Measurements from ENCODE around the gene OR4E2.

The OR4E2 gene

GRCh38 chr14:21634840-21635239, 18.8 kb upstream of the OR4E2 start, which contains the start of gene OR10G2:
Gene OR10G2, minus strand, starts transcription at chr14:21634940. Its CDS starts 98 bp downstream, at chr14:21634842.
- no peak for TF ChIP-seq CTCF (IDR thresholded peaks at IDR 0.05; ENCODE audit: control extremely low read depth, extremely low read depth, low read depth, missing control alignments)
- CTCF ChIA-PET = no interaction called here
- no peak for DNase-seq (ENCODE audit: extremely low spot score)
- POLR2A ChIA-PET = no interaction called here

- no peak for TF ChIP-seq CTCF (IDR thresholded peaks at IDR 0.05; ENCODE audit: control extremely low read depth, extremely low read depth, low read depth, missing control alignments)
- ChIA-PET CTCF (interaction anchor here (1.3 kb wide), 1 partner anchor 275 kb away, joined by 3 read pairs; no protein-coding TSS in a partner anchor), POLR2A (no interaction called here)
- DNase-seq (ENCODE audit: extremely low spot score) = no peak
Measured at GRCh38 chr14:21642683-21643082, 11.0 kb upstream of the OR4E2 start.

- ChIA-PET POLR2A (no interaction called here), CTCF (interaction anchor here (1.3 to 1.4 kb wide), 2 partner anchors 14 to 274 kb away, joined by 3 read pairs; no protein-coding TSS in a partner anchor)
- no peak for TF ChIP-seq CTCF (IDR thresholded peaks at IDR 0.05; ENCODE audit: control extremely low read depth, extremely low read depth, low read depth, missing control alignments)
- DNase-seq (ENCODE audit: extremely low spot score) = no peak
Measured at GRCh38 chr14:21643407-21643806, 10.2 kb upstream of the OR4E2 start.

GRCh38 chr14:21647380-21647779, 6.3 kb upstream of the OR4E2 start:
- no peak for TF ChIP-seq CTCF (IDR thresholded peaks at IDR 0.05; ENCODE audit: control extremely low read depth, extremely low read depth, low read depth, missing control alignments)
- DNase-seq (ENCODE audit: extremely low spot score) = no peak
- ChIA-PET CTCF (no interaction called here), POLR2A (no interaction called here)

GRCh38 chr14:21652209-21652808, 1.3 kb upstream of the OR4E2 start:
- ChIA-PET POLR2A (no interaction called here), CTCF (no interaction called here)
- DNase-seq (ENCODE audit: extremely low spot score) = no peak
- no peak for TF ChIP-seq CTCF (IDR thresholded peaks at IDR 0.05; ENCODE audit: control extremely low read depth, extremely low read depth, low read depth, missing control alignments)

- ChIA-PET CTCF (interaction anchor here (2.3 kb wide), 1 partner anchor 11 kb away, joined by 11 read pairs; no protein-coding TSS in a partner anchor), POLR2A (no interaction called here)
- TF ChIP-seq CTCF (IDR thresholded peaks at IDR 0.05; ENCODE audit: control extremely low read depth, extremely low read depth, low read depth, missing control alignments) = no peak
- no peak for DNase-seq (ENCODE audit: extremely low spot score)
Measured at GRCh38 chr14:21654215-21654614, 580 bp downstream of the OR4E2 start.

Data from GM10248 (cell line).